ENCODE measurements around the gene PET100.

Gene PET100

GRCh38 chr19:7612282-7613274, 17.0 kb upstream of the PET100 start:
- DNase-seq (ENCODE audit: low read depth), result no peak
- no peak overlapping the region for H3K4me3 ChIP-seq (ENCODE audit: control insufficient read depth, low read depth, low read length)
- no peak for TF ChIP-seq CTCF (conservative IDR thresholded peaks at IDR 0.05; ENCODE audit: control insufficient read depth, insufficient read depth, low read depth, low read length)

DNA sequence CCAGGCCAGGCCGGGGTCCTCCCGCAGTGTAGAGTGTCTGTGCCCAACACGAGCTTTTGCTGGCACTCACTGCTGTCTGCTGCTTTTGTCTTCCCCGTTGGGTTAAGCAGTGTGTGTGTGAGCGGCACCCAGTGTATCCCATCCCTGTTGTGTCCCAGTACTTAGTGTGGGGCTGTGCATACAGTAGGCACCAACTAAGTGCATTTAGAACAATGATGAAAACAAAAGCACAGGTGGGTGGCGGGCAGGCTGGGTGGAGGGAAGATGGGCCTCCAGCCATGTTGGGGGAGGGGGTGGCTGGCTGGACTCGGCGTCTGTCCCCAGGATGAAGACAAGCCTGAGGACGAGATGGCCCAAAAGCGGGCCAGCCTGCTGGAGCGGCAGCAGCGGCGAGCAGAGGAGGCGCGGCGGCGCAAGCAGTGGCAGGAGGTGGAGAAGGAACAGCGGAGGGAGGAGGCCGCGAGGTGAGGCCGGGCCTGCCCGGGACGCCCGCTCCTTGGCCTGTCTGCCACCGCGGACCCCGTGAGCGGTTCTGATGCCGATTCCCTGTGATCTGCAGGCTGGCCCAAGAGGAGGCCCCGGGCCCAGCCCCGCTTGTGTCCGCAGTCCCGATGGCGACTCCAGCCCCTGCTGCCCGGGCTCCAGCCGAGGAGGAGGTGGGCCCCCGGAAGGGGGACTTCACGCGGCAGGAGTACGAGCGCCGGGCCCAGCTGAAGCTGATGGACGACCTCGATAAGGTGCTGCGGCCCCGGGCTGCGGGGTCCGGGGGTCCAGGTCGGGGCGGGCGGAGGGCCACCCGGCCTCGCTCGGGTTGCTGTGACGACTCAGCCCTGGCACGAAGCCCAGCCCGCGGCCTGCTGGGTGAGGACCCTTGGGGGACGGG, 14.5 kb upstream of the PET100 start:
- no peak for DNase-seq (ENCODE audit: low read depth)
- H3K4me3 ChIP-seq (ENCODE audit: control insufficient read depth, low read depth, low read length), result no peak overlapping the region
- TF ChIP-seq CTCF (conservative IDR thresholded peaks at IDR 0.05; ENCODE audit: control insufficient read depth, insufficient read depth, low read depth, low read length), result no peak

DNA sequence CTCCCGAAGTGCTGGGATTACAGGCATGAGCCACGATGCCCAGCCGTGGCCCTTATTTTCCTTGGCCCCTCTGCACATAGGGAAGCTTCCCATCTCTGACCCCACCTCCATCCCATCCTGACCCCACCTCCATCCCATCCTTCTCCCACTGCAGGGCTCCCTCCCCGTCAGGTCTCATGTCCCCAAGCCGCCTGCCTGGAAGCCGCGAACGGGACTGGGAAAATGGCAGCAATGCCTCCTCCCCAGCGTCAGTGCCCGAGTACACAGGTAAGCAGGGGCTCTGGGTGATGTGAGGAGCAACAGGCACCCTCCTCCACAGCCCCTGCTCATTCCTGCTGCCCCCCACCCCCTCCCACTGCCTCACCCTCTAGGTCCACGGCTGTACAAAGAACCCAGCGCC, 12.4 kb upstream of the PET100 start:
- no peak for DNase-seq (ENCODE audit: low read depth)
- no peak overlapping the region for H3K4me3 ChIP-seq (ENCODE audit: control insufficient read depth, low read depth, low read length)
- no peak for TF ChIP-seq CTCF (conservative IDR thresholded peaks at IDR 0.05; ENCODE audit: control insufficient read depth, insufficient read depth, low read depth, low read length)

DNA sequence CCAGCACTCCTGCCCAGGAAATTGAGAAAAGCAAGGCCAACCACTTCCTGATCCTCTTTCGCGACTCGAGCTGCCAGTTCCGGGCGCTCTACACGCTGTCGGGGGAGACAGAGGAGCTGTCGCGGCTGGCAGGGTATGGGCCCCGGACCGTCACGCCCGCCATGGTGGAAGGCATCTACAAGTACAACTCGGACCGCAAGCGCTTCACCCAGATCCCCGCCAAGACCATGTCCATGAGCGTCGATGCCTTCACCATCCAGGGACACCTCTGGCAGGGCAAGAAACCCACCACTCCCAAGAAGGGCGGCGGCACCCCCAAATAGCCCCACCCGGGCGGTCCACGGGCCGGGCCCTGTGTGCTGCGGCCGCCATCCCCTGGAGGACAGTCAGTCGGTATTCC, 11.9 kb upstream of the PET100 start:
- no peak for DNase-seq (ENCODE audit: low read depth)
- no peak for TF ChIP-seq CTCF (conservative IDR thresholded peaks at IDR 0.05; ENCODE audit: control insufficient read depth, insufficient read depth, low read depth, low read length)
- H3K4me3 ChIP-seq (ENCODE audit: control insufficient read depth, low read depth, low read length), result no peak overlapping the region

DNA sequence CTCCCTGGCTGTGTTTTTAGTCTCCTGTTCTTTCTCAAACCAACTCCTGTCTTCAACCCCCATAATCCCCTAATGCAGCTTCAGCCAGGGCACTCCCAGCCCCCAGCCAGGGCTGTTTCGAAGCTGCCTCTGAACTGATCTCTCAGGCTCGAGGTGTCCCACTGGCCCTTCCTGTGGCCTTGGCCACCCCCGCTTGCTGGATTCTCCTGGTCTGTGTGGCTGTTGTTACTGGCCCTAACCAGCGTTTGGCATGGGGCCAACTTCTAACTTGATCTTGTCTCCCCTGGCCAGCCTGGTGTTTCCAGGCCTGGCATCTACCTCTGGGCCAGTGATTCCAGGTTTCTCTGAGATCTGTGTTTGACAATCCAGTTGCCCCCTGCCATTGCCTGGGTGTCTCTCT, 11.2 kb upstream of the PET100 start:
- TF ChIP-seq CTCF (conservative IDR thresholded peaks at IDR 0.05; ENCODE audit: control insufficient read depth, insufficient read depth, low read depth, low read length), result no peak
- DNase-seq (ENCODE audit: low read depth), result no peak
- H3K4me3 ChIP-seq (ENCODE audit: control insufficient read depth, low read depth, low read length), result no peak overlapping the region

GRCh38 chr19:7618771-7619510, 10.7 kb upstream of the PET100 start:
- DNase-seq (ENCODE audit: low read depth), result no peak
- TF ChIP-seq CTCF (conservative IDR thresholded peaks at IDR 0.05; ENCODE audit: control insufficient read depth, insufficient read depth, low read depth, low read length), result no peak

More at GRCh38 chr19:7618771-7619510, 10.7 kb upstream of the PET100 start:
- no peak overlapping the region for H3K4me3 ChIP-seq (ENCODE audit: control insufficient read depth, low read depth, low read length)

All from fibroblast of mammary gland (primary cell).